ENCODE measurements around the gene SCAP. TPM values are rescaled to one million over a fixed set of nuclear protein-coding genes. Genes with fewer than 3 reads are reported as not detected.

Gene SCAP
- total RNA-seq, 2 experiments from 2014 or later: 31.6 to 34.7 TPM

GRCh38 chr3:47444103-47444502 lies 31.6 kb downstream of the SCAP start:
- Mint-ChIP-seq H3K27me3 (ENCODE audit: low read depth) (no peaks in the 10 kb centered on the region), H3K4me1 (ENCODE audit: low read depth) (peaks cover 11% of the 10 kb centered on the region), H3K9me3 (peaks cover 4% of the 10 kb centered on the region), H3K4me3 (no peak overlapping the region), H3K27ac (peak overlapping the region; percentile 63), H3K36me3 (ENCODE audit: low read depth) (peaks cover 18% of the 10 kb centered on the region)
- CTCF ChIA-PET: no interaction called here
- no peak for DNase-seq
- intact Hi-C loops (cut with micrococcal nuclease): no loop called here

GRCh38 chr3:47443611-47443995 lies 32.1 kb downstream of the SCAP start:
- H3K36me3 Mint-ChIP-seq (ENCODE audit: low read depth): peaks cover 18% of the 10 kb centered on the region
- CTCF ChIA-PET: interaction anchor here (0.6 kb wide), 1 partner anchor 162 kb away, joined by 5 read pairs; no protein-coding TSS in a partner anchor
- H3K4me1 Mint-ChIP-seq (ENCODE audit: low read depth): peaks cover 11% of the 10 kb centered on the region
- DNase-seq: no peak
- intact Hi-C loops (cut with micrococcal nuclease): no loop called here
- H3K27ac Mint-ChIP-seq: peak overlapping the region; percentile 63
- H3K9me3 Mint-ChIP-seq: peaks cover 4% of the 10 kb centered on the region
- no peak overlapping the region for H3K4me3 Mint-ChIP-seq
- H3K27me3 Mint-ChIP-seq (ENCODE audit: low read depth): no peaks in the 10 kb centered on the region

GRCh38 chr3:47441796-47442551 lies 33.8 kb downstream of the SCAP start:
- intact Hi-C loops (cut with micrococcal nuclease): no loop called here
- Mint-ChIP-seq H3K27me3 (ENCODE audit: low read depth) (no peaks in the 10 kb centered on the region), H3K4me1 (ENCODE audit: low read depth) (peaks cover 8% of the 10 kb centered on the region), H3K27ac (no peak overlapping the region), H3K9me3 (no peaks in the 10 kb centered on the region), H3K4me3 (no peak overlapping the region), H3K36me3 (ENCODE audit: low read depth) (peaks cover 18% of the 10 kb centered on the region)
- no peak for DNase-seq
- CTCF ChIA-PET: no interaction called here

- H3K36me3 Mint-ChIP-seq (ENCODE audit: low read depth): peaks cover 18% of the 10 kb centered on the region
Observed at GRCh38 chr3:47440131-47440530, 35.6 kb downstream of the SCAP start.

GRCh38 chr3:47436180-47436579 lies 39.6 kb downstream of the SCAP start:
- no peak for DNase-seq
- Mint-ChIP-seq H3K4me3 (no peak overlapping the region), H3K9me3 (no peaks in the 10 kb centered on the region), H3K4me1 (ENCODE audit: low read depth) (peaks cover 4% of the 10 kb centered on the region), H3K27ac (no peak overlapping the region), H3K36me3 (ENCODE audit: low read depth) (peaks cover 19% of the 10 kb centered on the region), H3K27me3 (ENCODE audit: low read depth) (no peaks in the 10 kb centered on the region)
- intact Hi-C loops (cut with micrococcal nuclease): no loop called here
- CTCF ChIA-PET: interaction anchor here (1.2 kb wide), 1 partner anchor 15 kb away, joined by 5 read pairs; no protein-coding TSS in a partner anchor

More at GRCh38 chr3:47440131-47440530, 35.6 kb downstream of the SCAP start:
- Mint-ChIP-seq H3K27ac (peak overlapping the region; percentile 3), H3K4me3 (no peak overlapping the region), H3K4me1 (ENCODE audit: low read depth) (peaks cover 8% of the 10 kb centered on the region), H3K9me3 (no peaks in the 10 kb centered on the region), H3K27me3 (ENCODE audit: low read depth) (no peaks in the 10 kb centered on the region)
- DNase-seq: no peak
- CTCF ChIA-PET: interaction anchor here (1.8 kb wide), 1 partner anchor 18 kb away, joined by 5 read pairs; no protein-coding TSS in a partner anchor
- intact Hi-C loops (cut with micrococcal nuclease): loop anchor here (1.0 kb wide), 1 partner anchor 36 kb away; no protein-coding TSS in a partner anchor

- Mint-ChIP-seq H3K9me3 (no peaks in the 10 kb centered on the region), H3K36me3 (ENCODE audit: low read depth) (peaks cover 15% of the 10 kb centered on the region), H3K4me1 (ENCODE audit: low read depth) (peaks cover 4% of the 10 kb centered on the region), H3K27ac (no peak overlapping the region), H3K27me3 (ENCODE audit: low read depth) (no peaks in the 10 kb centered on the region), H3K4me3 (no peak overlapping the region)
- no peak for DNase-seq
- intact Hi-C loops (cut with micrococcal nuclease): no loop called here
- CTCF ChIA-PET: interaction anchor here (1.2 kb wide), 1 partner anchor 21 kb away, joined by 3 read pairs; no protein-coding TSS in a partner anchor
Observed at GRCh38 chr3:47434849-47435248, 40.9 kb downstream of the SCAP start.

- Mint-ChIP-seq H3K27me3 (ENCODE audit: low read depth) (no peaks in the 10 kb centered on the region), H3K4me1 (ENCODE audit: low read depth) (peaks cover 4% of the 10 kb centered on the region), H3K27ac (no peak overlapping the region), H3K4me3 (no peak overlapping the region), H3K36me3 (ENCODE audit: low read depth) (peaks cover 9% of the 10 kb centered on the region), H3K9me3 (no peaks in the 10 kb centered on the region)
- CTCF ChIA-PET: interaction anchor here (0.6 to 1.2 kb wide), 2 partner anchors 13 to 20 kb away, joined by 3 read pairs; no protein-coding TSS in a partner anchor
- intact Hi-C loops (cut with micrococcal nuclease): no loop called here
- no peak for DNase-seq
Observed at GRCh38 chr3:47433796-47434195, 41.9 kb downstream of the SCAP start.

- H3K27me3 Mint-ChIP-seq (ENCODE audit: low read depth): no peaks in the 10 kb centered on the region
- intact Hi-C loops (cut with micrococcal nuclease): no loop called here
- H3K9me3 Mint-ChIP-seq: no peaks in the 10 kb centered on the region
- H3K4me3 Mint-ChIP-seq: no peak overlapping the region
- no peak overlapping the region for H3K27ac Mint-ChIP-seq
- H3K4me1 Mint-ChIP-seq (ENCODE audit: low read depth): peaks cover 4% of the 10 kb centered on the region
- no peak for DNase-seq
- H3K36me3 Mint-ChIP-seq (ENCODE audit: low read depth): peaks cover 5% of the 10 kb centered on the region
- CTCF ChIA-PET: no interaction called here
Observed at GRCh38 chr3:47432673-47433072, 43.1 kb downstream of the SCAP start.

GRCh38 chr3:47431225-47431624 lies 44.5 kb downstream of the SCAP start:
- Mint-ChIP-seq H3K27ac (no peak overlapping the region), H3K4me3 (no peak overlapping the region), H3K36me3 (ENCODE audit: low read depth) (peaks cover 5% of the 10 kb centered on the region), H3K4me1 (ENCODE audit: low read depth) (peaks cover 4% of the 10 kb centered on the region), H3K27me3 (ENCODE audit: low read depth) (no peaks in the 10 kb centered on the region), H3K9me3 (no peaks in the 10 kb centered on the region)
- CTCF ChIA-PET: no interaction called here
- DNase-seq: no peak
- intact Hi-C loops (cut with micrococcal nuclease): no loop called here

- CTCF ChIA-PET: interaction anchor here (0.7 to 1.3 kb wide), 2 partner anchors 10 to 45 kb away, joined by 4 read pairs; partner anchors contain the start of gene SCAP
- H3K4me3 Mint-ChIP-seq: no peak overlapping the region
- no peak for DNase-seq
- peaks cover 4% of the 10 kb centered on the region for H3K4me1 Mint-ChIP-seq (ENCODE audit: low read depth)
- intact Hi-C loops (cut with micrococcal nuclease): no loop called here
- H3K27me3 Mint-ChIP-seq (ENCODE audit: low read depth): no peaks in the 10 kb centered on the region
- H3K9me3 Mint-ChIP-seq: no peaks in the 10 kb centered on the region
- no peak overlapping the region for H3K27ac Mint-ChIP-seq
- peaks cover 5% of the 10 kb centered on the region for H3K36me3 Mint-ChIP-seq (ENCODE audit: low read depth)
Observed at GRCh38 chr3:47430606-47431005, 45.1 kb downstream of the SCAP start.

GRCh38 chr3:47429476-47430270 lies 46.1 kb downstream of the SCAP start:
- no peak for DNase-seq
- no peaks in the 10 kb centered on the region for H3K9me3 Mint-ChIP-seq
- no peak overlapping the region for H3K4me3 Mint-ChIP-seq
- no peak overlapping the region for H3K27ac Mint-ChIP-seq
- CTCF ChIA-PET: interaction anchor here (0.6 to 1.3 kb wide), 4 partner anchors 9 to 59 kb away, joined by 3 to 4 read pairs (median 4); partner anchors contain the start of gene SCAP
- H3K27me3 Mint-ChIP-seq (ENCODE audit: low read depth): no peaks in the 10 kb centered on the region
- peaks cover 4% of the 10 kb centered on the region for H3K4me1 Mint-ChIP-seq (ENCODE audit: low read depth)
- intact Hi-C loops (cut with micrococcal nuclease): loop anchor here (10.0 kb wide), 1 partner anchor 565 kb away; no protein-coding TSS in a partner anchor
- H3K36me3 Mint-ChIP-seq (ENCODE audit: low read depth): peaks cover 5% of the 10 kb centered on the region

- no peak overlapping the region for H3K27ac Mint-ChIP-seq
- no peaks in the 10 kb centered on the region for H3K9me3 Mint-ChIP-seq
Observed at GRCh38 chr3:47428662-47429061, 47.1 kb downstream of the SCAP start.

More at GRCh38 chr3:47428662-47429061, 47.1 kb downstream of the SCAP start:
- intact Hi-C loops (cut with micrococcal nuclease): loop anchor here (10.0 kb wide), 1 partner anchor 566 kb away; no protein-coding TSS in a partner anchor
- Mint-ChIP-seq H3K27me3 (ENCODE audit: low read depth) (no peaks in the 10 kb centered on the region), H3K4me3 (no peak overlapping the region), H3K36me3 (ENCODE audit: low read depth) (peaks cover 2% of the 10 kb centered on the region), H3K4me1 (ENCODE audit: low read depth) (peaks cover 4% of the 10 kb centered on the region)
- no peak for DNase-seq
- CTCF ChIA-PET: interaction anchor here (1.3 kb wide), 1 partner anchor 48 kb away, joined by 3 read pairs; no protein-coding TSS in a partner anchor

Data from activated naive CD4-positive, alpha-beta T cell treated with anti-CD3 and anti-CD28 coated beads for 36 hours (primary cell).